A549 (cell line): ENCODE results near the gene TRAF7. TPM values are rescaled to one million over a fixed set of nuclear protein-coding genes. Genes with fewer than 3 reads are reported as not detected.
A peak's percentile ranks its signal among the peaks of the same experiment; 100 is the strongest.

Source experiments
- ATAC-seq, 2 experiments: fragments of 200-7000 bp in 1 of 2; fragments of >200 bp in 1 of 2; cut with Nextera tagmentation in 1 of 2; cut with Tn5 transposase in 1 of 2; 3 replicates each; pipeline versions ENCODE4 v1.8.0 to v1.9.1; 2018 to 2020; ENCODE audit warnings: mild to moderate bottlenecking in 1 of 2, moderate library complexity in 1 of 2
- CTCF ChIA-PET: fragments of 300-600 bp; sonication (Branson Sonifier 250); formaldehyde crosslinking; extraction: SDS; loops from one replicate; lab custom pipeline; 2021; ENCODE audit warnings: antibody characterized with exemption, inconsistent platforms; lab: Yijun Ruan, JAX
- POLR2A ChIA-PET: fragments of 350-600 bp; formaldehyde crosslinking; extraction: SDS; loops from one replicate; lab custom pipeline; 2021; ENCODE audit warnings: antibody characterized with exemption, inconsistent platforms; lab: Yijun Ruan, JAX
- DNase-seq, 2 experiments: peaks; one replicate each; pipeline versions ENCODE4 v3.0.0 to v3.0.0-alpha.2; 2011 to 2016; ENCODE audit warnings: low read depth in 1 of 2, low spot score in 1 of 2
- FAIRE-seq: peaks from 2 replicates; lab custom pipeline; 2011; peaks lifted over from hg19 to GRCh38; lab: Jason Lieb, UNC
- H3K27ac ChIP-seq, 2 experiments: fragments of >200 bp; sonication (Bioruptor Twin); formaldehyde crosslinking; 3 replicates each; pipeline ENCODE4 v1.5.1; 2016 to 2017
- H3K4me1 ChIP-seq: fragments of >200 bp; sonication (Bioruptor Twin); formaldehyde crosslinking; 3 replicates; pipeline ENCODE4 v1.6.1; 2016
- H3K4me2 ChIP-seq: fragments of >200 bp; sonication (Bioruptor Twin); formaldehyde crosslinking; 3 replicates; pipeline ENCODE4 v1.6.1; 2016
- H3K4me3 ChIP-seq: fragments of >200 bp; sonication (Bioruptor Twin); formaldehyde crosslinking; 3 replicates; pipeline ENCODE4 v1.5.1; 2016
- H3K9me3 ChIP-seq: fragments of >200 bp; sonication (Bioruptor Twin); formaldehyde crosslinking; 3 replicates; pipeline ENCODE4 v1.6.1; 2016
- BCL3 ChIP-seq: fragments of >200 bp; sonication (Bioruptor Twin); formaldehyde crosslinking; IDR thresholded peaks from 3 replicates; pipeline ENCODE4 v1.6.1; 2016
- CEBPB ChIP-seq, 2 experiments: fragments of >200 bp in 1 of 2; sonication (Bioruptor Twin) in 1 of 2; formaldehyde crosslinking in 1 of 2; IDR thresholded peaks; 2 replicates each; pipeline ENCODE4 v1.6.1; 2012 to 2016
- FOSL2 ChIP-seq, 2 experiments: fragments of 450-650 bp in 1 of 2; fragments of >200 bp in 1 of 2; sonication (Bioruptor Twin) in 1 of 2; formaldehyde crosslinking; IDR thresholded peaks; 2 replicates each; pipeline versions ENCODE4 v1.5.0 to v1.6.1; 2016 to 2020; ENCODE audit warnings: mild to moderate bottlenecking in 1 of 2, moderate library complexity in 1 of 2
- HDAC2 ChIP-seq: fragments of 200-600 bp; sonication (generic); IDR thresholded peaks from 2 replicates; pipeline ENCODE4 v1.6.1; 2016
- HOXB13 ChIP-seq: fragments of 250-450 bp; sonication (Bioruptor Pico); IDR thresholded peaks from 2 replicates; pipeline ENCODE4 v1.5.0; 2020; ENCODE audit warnings: low read depth, mild to moderate bottlenecking, moderate library complexity
- JUN ChIP-seq, 2 experiments: fragments of >200 bp; sonication (Bioruptor Twin); formaldehyde crosslinking; IDR thresholded peaks; 2 replicates in 1 of 2; 3 replicates in 1 of 2; pipeline ENCODE4 v1.6.1; 2016 to 2017
- KDM1A ChIP-seq: fragments of 200-600 bp; sonication (generic); IDR thresholded peaks from 2 replicates; pipeline ENCODE4 v1.6.1; 2016; ENCODE audit warnings: low read depth, mild to moderate bottlenecking
- MYC ChIP-seq: IDR thresholded peaks from 2 replicates; pipeline ENCODE4 v1.6.1; 2012; ENCODE audit warnings: mild to moderate bottlenecking, inconsistent platforms, low read length, improper control_type of control experiment, borderline replicate concordance
- NFE2L2 ChIP-seq: fragments of 150-350 bp; conservative IDR thresholded peaks from 2 replicates; pipeline ENCODE4 v1.6.1; 2014; ENCODE audit warnings: low read length
- RARB ChIP-seq: fragments of 250-450 bp; sonication (Bioruptor Pico); IDR thresholded peaks from 2 replicates; pipeline ENCODE4 v1.8.0; 2021; ENCODE audit warnings: mild to moderate bottlenecking, moderate library complexity
- REST ChIP-seq: fragments of 200-600 bp; sonication (generic); IDR thresholded peaks from 2 replicates; pipeline ENCODE4 v1.6.1; 2016; ENCODE audit warnings: antibody characterized with exemption, mild to moderate bottlenecking, moderate library complexity
- RNF2 ChIP-seq: fragments of 200-600 bp; sonication (generic); IDR thresholded peaks from 2 replicates; pipeline ENCODE4 v1.6.1; 2016; ENCODE audit warnings: low read depth, mild to moderate bottlenecking, antibody characterized with exemption, moderate library complexity, borderline replicate concordance
- ZC3H11A ChIP-seq: fragments of 450-650 bp; IDR thresholded peaks from 2 replicates; pipeline ENCODE4 v1.6.1; 2014; ENCODE audit warnings: antibody characterized with exemption, mild to moderate bottlenecking
- ZFP36 ChIP-seq: fragments of 450-650 bp; IDR thresholded peaks from 2 replicates; pipeline ENCODE4 v1.6.1; 2014; ENCODE audit warnings: borderline replicate concordance; ENCODE audit not compliant: partially characterized antibody
- ZSCAN20 ChIP-seq: fragments of 250-450 bp; sonication (Bioruptor Pico); IDR thresholded peaks from 2 replicates; pipeline ENCODE4 v1.8.0; 2022; ENCODE audit warnings: mild to moderate bottlenecking, moderate library complexity
- WGBS: methylation state at CpG from one replicate; pipeline ENCODE4 v1.1.6; 2017; ENCODE audit errors: missing lambda C conversion rate; 5-methylcytosine and 5-hydroxymethylcytosine counted together
- polyA plus RNA-seq, 4 experiments: library from polyadenylated mRNA; depleted of rRNA in 3 of 4; stranded (reverse); fragments of >200 nt; fragmentation: RNase III in 1 of 4; extraction: RNeasy Plus Mini Kit Qiagen cat#74134 plus additional on column Dnase treatment in 1 of 4; gene quantifications; 2 replicates in 3 of 4; 3 replicates in 1 of 4; pipeline ENCODE4 v1.2.3, GENCODE V29; 2011 to 2017
- TF ChIP-seq, protein P1 (sequence below): fragments of 450-650 bp; IDR thresholded peaks from 2 replicates; pipeline ENCODE4 v1.6.1; 2014; ENCODE audit warnings: antibody characterized with exemption
- TF ChIP-seq, protein P2 (sequence below): IDR thresholded peaks from 2 replicates; pipeline ENCODE4 v1.6.1; 2012

Gene TRAF7
- polyA plus RNA-seq, 2 of the 4 experiments (the other 2 are of a cell fraction): 31.9 to 50.0 TPM

GRCh38 chr16:2223942-2224486, 68.4 kb downstream of the TRAF7 start (continued):
- TF ChIP-seq BCL3 (no peak), NFE2L2 (no peak), MYC (no peak)
- TF ChIP-seq, protein P1, sequence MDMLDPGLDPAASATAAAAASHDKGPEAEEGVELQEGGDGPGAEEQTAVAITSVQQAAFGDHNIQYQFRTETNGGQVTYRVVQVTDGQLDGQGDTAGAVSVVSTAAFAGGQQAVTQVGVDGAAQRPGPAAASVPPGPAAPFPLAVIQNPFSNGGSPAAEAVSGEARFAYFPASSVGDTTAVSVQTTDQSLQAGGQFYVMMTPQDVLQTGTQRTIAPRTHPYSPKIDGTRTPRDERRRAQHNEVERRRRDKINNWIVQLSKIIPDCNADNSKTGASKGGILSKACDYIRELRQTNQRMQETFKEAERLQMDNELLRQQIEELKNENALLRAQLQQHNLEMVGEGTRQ: no peak

GRCh38 chr16:2226245-2226793, 70.7 kb downstream of the TRAF7 start:
- H3K4me2 ChIP-seq: peak overlapping the region; percentile 50
- ATAC-seq: no peak
- no peak for TF ChIP-seq MYC
- TF ChIP-seq RARB: no peak
- TF ChIP-seq RNF2: no peak
- TF ChIP-seq ZFP36: no peak
- TF ChIP-seq, all 56 proteins: peak for 0
- Histone ChIP-seq H3K27ac (peak overlapping the region in 1 of 2 experiments; percentile 49; a peak in 3 of 6 replicates), H3K9me3 (no peaks in the 10 kb centered on the region), H3K4me1 (peaks cover 25% of the 10 kb centered on the region), H3K4me3 (no peak overlapping the region)
- CTCF ChIA-PET: interaction anchor here (0.7 to 3.8 kb wide), 6 partner anchors 14 to 275 kb away, joined by 3 to 20 read pairs (median 4); partner anchors contain the start of gene ECI1
- DNase-seq: no peak
- no peak for FAIRE-seq
- POLR2A ChIA-PET: interaction anchor here (0.5 to 1.1 kb wide), 3 partner anchors 11 to 71 kb away, joined by 3 to 5 read pairs (median 3); partner anchors contain the start of gene TRAF7
- WGBS: 34% methylated on average over 9 of the region's 9 CpGs

- Histone ChIP-seq H3K9me3 (no peaks in the 10 kb centered on the region), H3K4me2 (peak overlapping the region; percentile 50; the same call in 2 of the 3 replicates), H3K27ac (peak overlapping the region in 1 of 2 experiments; percentile 32; a peak in 1 of 6 replicates), H3K4me1 (peaks cover 25% of the 10 kb centered on the region), H3K4me3 (no peak overlapping the region)
- DNase-seq (no peak), FAIRE-seq (no peak), ATAC-seq (no peak)
- POLR2A ChIA-PET: interaction anchor here (0.5 to 1.1 kb wide), 2 partner anchors 31 to 71 kb away, joined by 3 to 5 read pairs; partner anchors contain the start of gene TRAF7
- TF ChIP-seq, protein P2, sequence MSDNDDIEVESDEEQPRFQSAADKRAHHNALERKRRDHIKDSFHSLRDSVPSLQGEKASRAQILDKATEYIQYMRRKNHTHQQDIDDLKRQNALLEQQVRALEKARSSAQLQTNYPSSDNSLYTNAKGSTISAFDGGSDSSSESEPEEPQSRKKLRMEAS: no peak
- TF ChIP-seq KDM1A (no peak), BCL3 (no peak), CEBPB (IDR thresholded peaks at IDR 0.05) (no peak), HOXB13 (CRISPR knock-in tag) (no peak), HDAC2 (no peak), JUN (IDR thresholded peaks at IDR 0.05) (no peak), REST (no peak), FOSL2 (IDR thresholded peaks at IDR 0.05) (no peak), FOSL2 (CRISPR knock-in tag; IDR thresholded peaks at IDR 0.05) (no peak), ZC3H11A (no peak), ZSCAN20 (no peak)
- CTCF ChIA-PET: interaction anchor here (0.7 to 3.8 kb wide), 6 partner anchors 15 to 274 kb away, joined by 3 to 20 read pairs (median 4); partner anchors contain the start of gene ECI1
- WGBS: 87% methylated on average over 6 of the region's 6 CpGs
Observed at GRCh38 chr16:2226918-2227317, 71.3 kb downstream of the TRAF7 start.
